NT2/D1 (cell line): ENCODE data around the gene RMI1.

Source experiments
- DNase-seq: peaks from one replicate; pipeline ENCODE4 v3.0.0-alpha.2; 2011; ENCODE audit warnings: low read depth, low spot score
- H3K27me3 ChIP-seq: 2 replicates; pipeline ENCODE4 v1.6.0; 2011; ENCODE audit warnings: mild to moderate bottlenecking; ENCODE audit not compliant: insufficient read length, insufficient read depth
- H3K36me3 ChIP-seq: 2 replicates; pipeline ENCODE4 v1.6.1; 2011; ENCODE audit warnings: mild to moderate bottlenecking, low read length, mixed read lengths; ENCODE audit not compliant: insufficient read depth, insufficient read length
- H3K4me1 ChIP-seq: 2 replicates; pipeline ENCODE4 v1.5.1; 2011; ENCODE audit not compliant: insufficient read depth, insufficient read length
- H3K4me3 ChIP-seq: 2 replicates; pipeline ENCODE4 v1.5.1; 2011; ENCODE audit warnings: low read depth; ENCODE audit not compliant: insufficient read length
- H3K9ac ChIP-seq: 2 replicates; pipeline ENCODE4 v1.6.0; 2011; ENCODE audit warnings: low read depth; ENCODE audit not compliant: insufficient read length
- H3K9me3 ChIP-seq: 2 replicates; pipeline ENCODE4 v1.5.1; 2011; ENCODE audit warnings: mild to moderate bottlenecking, low read length; ENCODE audit not compliant: insufficient read depth
- SUZ12 ChIP-seq: IDR thresholded peaks from 2 replicates; pipeline ENCODE4 v1.6.1; 2011; ENCODE audit not compliant: insufficient read length, insufficient read depth; ENCODE audit errors: extremely low read depth
- YY1 ChIP-seq: IDR thresholded peaks from 2 replicates; pipeline ENCODE4 v1.6.1; 2011; ENCODE audit not compliant: insufficient read length, insufficient read depth
- ZNF274 ChIP-seq: IDR thresholded peaks from 2 replicates; pipeline ENCODE4 v1.6.1; 2011; ENCODE audit warnings: mild to moderate bottlenecking, low read depth, low read length

RMI1 gene

GRCh38 chr9:83992901-83993300, 12.3 kb downstream of the RMI1 start:
- no peak for TF ChIP-seq ZNF274
- TF ChIP-seq SUZ12 = no peak
- no peak for TF ChIP-seq YY1
- peaks cover 23% of the 10 kb centered on the region for H3K36me3 ChIP-seq
- no peaks in the 10 kb centered on the region for H3K27me3 ChIP-seq

GRCh38 chr9:83996126-83996525, 15.5 kb downstream of the RMI1 start:
- DNase-seq = no peak
- Histone ChIP-seq H3K4me3 (no peak overlapping the region), H3K4me1 (no peaks in the 10 kb centered on the region), H3K27me3 (no peaks in the 10 kb centered on the region), H3K9me3 (no peaks in the 10 kb centered on the region), H3K9ac (no peak overlapping the region), H3K36me3 (peaks cover 26% of the 10 kb centered on the region)
- TF ChIP-seq SUZ12 = no peak
- no peak for TF ChIP-seq ZNF274
- TF ChIP-seq YY1 = no peak

More at GRCh38 chr9:83992901-83993300, 12.3 kb downstream of the RMI1 start:
- Histone ChIP-seq H3K4me3 (no peak overlapping the region), H3K9me3 (no peaks in the 10 kb centered on the region), H3K4me1 (no peaks in the 10 kb centered on the region), H3K9ac (no peak overlapping the region)
- no peak for DNase-seq

- Histone ChIP-seq H3K27me3 (no peaks in the 10 kb centered on the region), H3K36me3 (peaks cover 41% of the 10 kb centered on the region), H3K4me3 (no peak overlapping the region), H3K9me3 (no peaks in the 10 kb centered on the region), H3K4me1 (no peaks in the 10 kb centered on the region), H3K9ac (no peak overlapping the region)
- no peak for TF ChIP-seq SUZ12
- TF ChIP-seq YY1 = no peak
- TF ChIP-seq ZNF274 = no peak
- no peak for DNase-seq
These were observed 18.7 kb downstream of the RMI1 start for GRCh38 chr9:83999141-83999918.

- H3K9me3 ChIP-seq = no peaks in the 10 kb centered on the region
- H3K4me1 ChIP-seq = no peaks in the 10 kb centered on the region
- no peak overlapping the region for H3K9ac ChIP-seq
- TF ChIP-seq ZNF274 = no peak
- TF ChIP-seq SUZ12 = no peak
- no peak for TF ChIP-seq YY1
- no peak for DNase-seq
- no peak overlapping the region for H3K4me3 ChIP-seq
- no peaks in the 10 kb centered on the region for H3K27me3 ChIP-seq
- H3K36me3 ChIP-seq = peaks cover 39% of the 10 kb centered on the region
These were observed 19.6 kb downstream of the RMI1 start for GRCh38 chr9:84000186-84000585.

- Histone ChIP-seq H3K9ac (no peak overlapping the region), H3K9me3 (no peaks in the 10 kb centered on the region)
- no peak for DNase-seq
These were observed 21.0 kb downstream of the RMI1 start for GRCh38 chr9:84001621-84002020.

GRCh38 chr9:84002344-84002743, 21.7 kb downstream of the RMI1 start:
- no peaks in the 10 kb centered on the region for H3K27me3 ChIP-seq
- no peak overlapping the region for H3K4me3 ChIP-seq
- no peaks in the 10 kb centered on the region; the same call in 1 of the 2 replicates for H3K9me3 ChIP-seq
- H3K36me3 ChIP-seq = peaks cover 36% of the 10 kb centered on the region
- DNase-seq = no peak
- no peak for TF ChIP-seq ZNF274
- no peak for TF ChIP-seq SUZ12
- no peak for TF ChIP-seq YY1
- no peak overlapping the region for H3K9ac ChIP-seq
- no peaks in the 10 kb centered on the region for H3K4me1 ChIP-seq

More at GRCh38 chr9:84001621-84002020, 21.0 kb downstream of the RMI1 start:
- peaks cover 36% of the 10 kb centered on the region for H3K36me3 ChIP-seq
- H3K4me3 ChIP-seq = no peak overlapping the region
- H3K27me3 ChIP-seq = no peaks in the 10 kb centered on the region
- TF ChIP-seq ZNF274 = no peak
- H3K4me1 ChIP-seq = no peaks in the 10 kb centered on the region

GRCh38 chr9:84003246-84003645, 22.6 kb downstream of the RMI1 start:
- peaks cover 34% of the 10 kb centered on the region for H3K36me3 ChIP-seq

More at GRCh38 chr9:84003246-84003645, 22.6 kb downstream of the RMI1 start:
- Histone ChIP-seq H3K27me3 (no peaks in the 10 kb centered on the region), H3K9ac (no peak overlapping the region), H3K4me3 (no peak overlapping the region), H3K4me1 (no peaks in the 10 kb centered on the region), H3K9me3 (no peaks in the 10 kb centered on the region; the same call in 1 of the 2 replicates)
- DNase-seq = no peak
- TF ChIP-seq ZNF274 (no peak), YY1 (no peak), SUZ12 (no peak)
